Nephron progenitor cell (in vitro differentiated cells): Measurements from ENCODE around the gene SPINT3.

Experiments
- DNase-seq: peaks from one replicate; pipeline ENCODE4 v3.0.0; 2021
- H3K27ac Mint-ChIP-seq: 2 replicates; pipeline ENCODE4 v1.8.0; 2021; ENCODE audit warnings: mild to moderate bottlenecking, moderate library complexity, mixed read lengths
- H3K27me3 Mint-ChIP-seq: 2 replicates; pipeline ENCODE4 v1.8.0; 2021; ENCODE audit warnings: mild to moderate bottlenecking, low read depth, mixed read lengths; ENCODE audit not compliant: poor library complexity
- H3K36me3 Mint-ChIP-seq: 2 replicates; pipeline ENCODE4 v1.8.0; 2021; ENCODE audit warnings: low read depth, mixed read lengths
- H3K4me1 Mint-ChIP-seq: 2 replicates; pipeline ENCODE4 v1.8.0; 2021; ENCODE audit warnings: mixed read lengths
- H3K4me3 Mint-ChIP-seq: 2 replicates; pipeline ENCODE4 v1.8.0; 2021; ENCODE audit warnings: mild to moderate bottlenecking, moderate library complexity, mixed read lengths
- H3K9me3 Mint-ChIP-seq: 2 replicates; pipeline ENCODE4 v1.8.0; 2021; ENCODE audit warnings: mild to moderate bottlenecking, moderate library complexity, mixed read lengths
- TF ChIP-seq, protein P1 (sequence below): fragments of 200-600 bp; sonication (generic); IDR thresholded peaks from 2 replicates; pipeline ENCODE4 v1.5.0; 2021; ENCODE audit warnings: antibody characterized with exemption

Gene SPINT3

GRCh38 chr20:45463709-45464108, 51.7 kb downstream of the SPINT3 start:
- Mint-ChIP-seq H3K4me3 (no peak overlapping the region), H3K27ac (no peak overlapping the region), H3K27me3 (peaks cover 25% of the 10 kb centered on the region), H3K36me3 (no peaks in the 10 kb centered on the region), H3K9me3 (no peaks in the 10 kb centered on the region), H3K4me1 (peaks cover 7% of the 10 kb centered on the region)
- DNase-seq: no peak
- TF ChIP-seq, protein P1, sequence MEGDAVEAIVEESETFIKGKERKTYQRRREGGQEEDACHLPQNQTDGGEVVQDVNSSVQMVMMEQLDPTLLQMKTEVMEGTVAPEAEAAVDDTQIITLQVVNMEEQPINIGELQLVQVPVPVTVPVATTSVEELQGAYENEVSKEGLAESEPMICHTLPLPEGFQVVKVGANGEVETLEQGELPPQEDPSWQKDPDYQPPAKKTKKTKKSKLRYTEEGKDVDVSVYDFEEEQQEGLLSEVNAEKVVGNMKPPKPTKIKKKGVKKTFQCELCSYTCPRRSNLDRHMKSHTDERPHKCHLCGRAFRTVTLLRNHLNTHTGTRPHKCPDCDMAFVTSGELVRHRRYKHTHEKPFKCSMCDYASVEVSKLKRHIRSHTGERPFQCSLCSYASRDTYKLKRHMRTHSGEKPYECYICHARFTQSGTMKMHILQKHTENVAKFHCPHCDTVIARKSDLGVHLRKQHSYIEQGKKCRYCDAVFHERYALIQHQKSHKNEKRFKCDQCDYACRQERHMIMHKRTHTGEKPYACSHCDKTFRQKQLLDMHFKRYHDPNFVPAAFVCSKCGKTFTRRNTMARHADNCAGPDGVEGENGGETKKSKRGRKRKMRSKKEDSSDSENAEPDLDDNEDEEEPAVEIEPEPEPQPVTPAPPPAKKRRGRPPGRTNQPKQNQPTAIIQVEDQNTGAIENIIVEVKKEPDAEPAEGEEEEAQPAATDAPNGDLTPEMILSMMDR: no peak

GRCh38 chr20:45462711-45463509, 52.5 kb downstream of the SPINT3 start:
- Mint-ChIP-seq H3K36me3 (no peaks in the 10 kb centered on the region), H3K4me1 (no peaks in the 10 kb centered on the region), H3K9me3 (no peaks in the 10 kb centered on the region), H3K4me3 (no peak overlapping the region), H3K27me3 (peaks cover 27% of the 10 kb centered on the region), H3K27ac (no peak overlapping the region)
- TF ChIP-seq, protein P1: no peak
- no peak for DNase-seq
